ENCODE measurements around the gene PLS1. TPM values are rescaled to one million over a fixed set of nuclear protein-coding genes. Genes with fewer than 3 reads are reported as not detected.

The PLS1 gene
- polyA plus RNA-seq, 1 of the 3 experiments (the other 2 are of a cell fraction), result 2.9 TPM

GRCh38 chr3:142566096-142566495, 30.1 kb upstream of the PLS1 start (continued):
- TF ChIP-seq USF1 (IDR thresholded peaks at IDR 0.05; ENCODE audit: borderline replicate concordance, low read depth) (no peak), TAF1 (IDR thresholded peaks at IDR 0.05; ENCODE audit: borderline replicate concordance, low read depth, low read length) (no peak), TCF12 (IDR thresholded peaks at IDR 0.05) (no peak), CTCF (IDR thresholded peaks at IDR 0.05) (no peak), PBX3 (IDR thresholded peaks at IDR 0.05) (no peak), NFIC (IDR thresholded peaks at IDR 0.05; ENCODE audit: borderline replicate concordance) (no peak)

GRCh38 chr3:142568393-142569017, 27.7 kb upstream of the PLS1 start:
- Histone ChIP-seq H3K36me3 (replicated peaks in 1 of 2; ENCODE audit: control insufficient read depth in 1 of 2, insufficient read depth in 2 of 2, low read length in 1 of 2) (peaks cover 8 to 29% of the 10 kb centered on the region in 2 experiments), H3K4me1 (ENCODE audit: control insufficient read depth in 1 of 2, insufficient read depth in 2 of 2, low read depth in 1 of 2, low read length in 1 of 2) (no peaks in the 10 kb centered on the region), H3K4me2 (no peak overlapping the region), H3K27me3 (ENCODE audit: insufficient read depth) (no peaks in the 10 kb centered on the region), H3K9me2 (no peaks in the 10 kb centered on the region), H3K27ac (ENCODE audit: low read depth in 2 of 2, low read length in 1 of 2) (no peak overlapping the region), H3K4me3 (ENCODE audit: low read depth in 2 of 2, low read length in 1 of 2) (no peak overlapping the region), H3K9me3 (no peaks in the 10 kb centered on the region), H3F3A (replicated peaks; ENCODE audit: insufficient read depth) (no peaks in the 10 kb centered on the region), H2AFZ (ENCODE audit: low read depth) (no peak overlapping the region), H4K20me1 (ENCODE audit: insufficient read depth) (no peaks in the 10 kb centered on the region), H3K9ac (no peak overlapping the region), H3K79me2 (ENCODE audit: insufficient read depth) (peaks cover 63% of the 10 kb centered on the region)
- POLR2A ChIA-PET, result no interaction called here
- CTCF ChIA-PET, result no interaction called here
- WGBS (ENCODE audit: low lambda C conversion rate), result 100% methylated on average over 9 of the region's 21 CpGs
- no peak for DNase-seq
- TF ChIP-seq TEAD4 (IDR thresholded peaks at IDR 0.05; ENCODE audit: borderline replicate concordance, insufficient read depth), result no peak
- TF ChIP-seq NRF1 (IDR thresholded peaks at IDR 0.05; ENCODE audit: low read depth, low read length), result no peak
- TF ChIP-seq IRF3 (IDR thresholded peaks at IDR 0.05; ENCODE audit: low read depth, low read length), result no peak
- TF ChIP-seq JUND (IDR thresholded peaks at IDR 0.05), result no peak
- no peak for TF ChIP-seq CTCF (IDR thresholded peaks at IDR 0.05)
- TF ChIP-seq RAD21 (IDR thresholded peaks at IDR 0.05; ENCODE audit: low read length), result no peak
- no peak for TF ChIP-seq POLR2AphosphoS5 (IDR thresholded peaks at IDR 0.05; ENCODE audit: low read depth, low read length)
- TF ChIP-seq USF2 (IDR thresholded peaks at IDR 0.05; ENCODE audit: borderline replicate concordance, low read depth, low read length), result no peak
- TF ChIP-seq FOXJ3 (CRISPR knock-in tag; IDR thresholded peaks at IDR 0.05), result no peak
- no peak for TF ChIP-seq REST (IDR thresholded peaks at IDR 0.05; ENCODE audit: low read depth, low read length)
- TF ChIP-seq RXRA (IDR thresholded peaks at IDR 0.05; ENCODE audit: borderline replicate concordance, low read depth), result no peak

Measured in SK-N-SH (cell line).